ENCODE results near the gene CD300LD.

DNA sequence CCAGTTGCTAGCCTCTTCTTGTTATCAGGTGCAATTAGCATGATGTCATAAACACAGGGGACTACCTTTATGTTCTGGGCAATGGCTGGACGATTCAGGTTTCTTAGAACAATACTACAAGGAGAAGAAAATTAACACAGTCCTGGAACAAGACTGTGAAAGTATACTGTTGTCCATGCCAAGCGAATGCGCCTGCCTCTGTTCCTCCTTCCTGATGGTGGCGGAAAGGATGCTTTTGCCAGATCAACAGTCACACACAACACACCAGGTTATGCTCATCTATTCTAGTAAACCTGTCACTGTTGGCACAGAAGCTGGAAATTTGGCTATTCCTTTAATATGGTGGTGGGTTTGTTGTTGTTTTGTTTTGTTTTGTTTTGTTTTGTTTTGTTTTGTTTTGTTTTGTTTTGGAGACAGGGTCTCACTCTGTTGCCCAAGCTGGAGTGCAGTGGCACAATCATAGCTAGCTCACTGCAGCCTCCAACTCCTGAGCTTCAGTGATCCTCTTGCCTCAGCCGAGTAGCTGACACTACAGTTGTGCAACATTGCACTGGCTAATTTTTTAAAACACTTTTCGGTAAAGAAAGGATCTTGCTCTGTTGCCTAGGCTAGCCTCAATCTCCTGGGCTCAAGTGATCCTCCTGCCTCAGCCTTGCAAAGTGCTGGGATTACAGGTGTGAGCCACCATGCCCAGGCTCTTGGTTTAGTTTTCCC is 3.1 kb upstream of the CD300LD start:
- TF ChIP-seq, protein P1, sequence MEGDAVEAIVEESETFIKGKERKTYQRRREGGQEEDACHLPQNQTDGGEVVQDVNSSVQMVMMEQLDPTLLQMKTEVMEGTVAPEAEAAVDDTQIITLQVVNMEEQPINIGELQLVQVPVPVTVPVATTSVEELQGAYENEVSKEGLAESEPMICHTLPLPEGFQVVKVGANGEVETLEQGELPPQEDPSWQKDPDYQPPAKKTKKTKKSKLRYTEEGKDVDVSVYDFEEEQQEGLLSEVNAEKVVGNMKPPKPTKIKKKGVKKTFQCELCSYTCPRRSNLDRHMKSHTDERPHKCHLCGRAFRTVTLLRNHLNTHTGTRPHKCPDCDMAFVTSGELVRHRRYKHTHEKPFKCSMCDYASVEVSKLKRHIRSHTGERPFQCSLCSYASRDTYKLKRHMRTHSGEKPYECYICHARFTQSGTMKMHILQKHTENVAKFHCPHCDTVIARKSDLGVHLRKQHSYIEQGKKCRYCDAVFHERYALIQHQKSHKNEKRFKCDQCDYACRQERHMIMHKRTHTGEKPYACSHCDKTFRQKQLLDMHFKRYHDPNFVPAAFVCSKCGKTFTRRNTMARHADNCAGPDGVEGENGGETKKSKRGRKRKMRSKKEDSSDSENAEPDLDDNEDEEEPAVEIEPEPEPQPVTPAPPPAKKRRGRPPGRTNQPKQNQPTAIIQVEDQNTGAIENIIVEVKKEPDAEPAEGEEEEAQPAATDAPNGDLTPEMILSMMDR (IDR thresholded peaks at IDR 0.05 in 8 of 11, conservative IDR thresholded peaks at IDR 0.05 in 3 of 11) = no peak
- no peak for TF ChIP-seq POLR2AphosphoS5 (IDR thresholded peaks at IDR 0.05)
- TF ChIP-seq POLR2A (IDR thresholded peaks at IDR 0.05) = no peak

Measured in spleen (tissue), 7 donors.